ENCODE results near the gene PSG4.
"Not testable (repeated sequence)": the region's sequence is repeated elsewhere in the genome, so short reads cannot be mapped to it uniquely, and the experiment has no call there.

The PSG4 gene

GRCh38 chr19:43224855-43225253, 19.4 kb upstream of the PSG4 start:
- H3K9ac ChIP-seq (ENCODE audit: low read length): no peak overlapping the region
- no peak overlapping the region for H3K23ac ChIP-seq (ENCODE audit: low read length in 2 of 2)
- H2BK15ac ChIP-seq (ENCODE audit: low read depth, poor library complexity, severe bottlenecking): no peak overlapping the region
- H2AK5ac ChIP-seq (ENCODE audit: low read length, severe bottlenecking): no peak overlapping the region
- no peak overlapping the region for H3K27ac ChIP-seq (ENCODE audit: low read length, poor library complexity, severe bottlenecking)
- H2BK120ac ChIP-seq (ENCODE audit: low read depth, low read length): no peak overlapping the region
- H3K4me3 ChIP-seq (ENCODE audit: insufficient read depth in 1 of 2, low read depth in 1 of 2, low read length in 2 of 2): no peak overlapping the region
- no peak overlapping the region for H4K91ac ChIP-seq (ENCODE audit: low read length)
- DNase-seq: no peak
- H3K4ac ChIP-seq (ENCODE audit: low read depth in 1 of 2, low read length in 2 of 2): no peak overlapping the region
- H3K14ac ChIP-seq (ENCODE audit: low read length in 2 of 2): no peak overlapping the region
- H3K18ac ChIP-seq (ENCODE audit: low read depth in 1 of 2, low read length in 2 of 2): no peak overlapping the region
- H2BK5ac ChIP-seq (ENCODE audit: low read depth, low read length, poor library complexity, severe bottlenecking): no peak overlapping the region
- no peak overlapping the region for H2BK12ac ChIP-seq (ENCODE audit: low read length in 2 of 2)
- no peaks in the 10 kb centered on the region for H3K27me3 ChIP-seq (ENCODE audit: control insufficient read depth in 1 of 2, insufficient read depth in 1 of 2, low read length in 2 of 2)
- no peaks in the 10 kb centered on the region for H3K36me3 ChIP-seq (ENCODE audit: control insufficient read depth in 1 of 2, insufficient read depth in 2 of 2, low read depth in 1 of 2, low read length in 2 of 2)
- no peaks in the 10 kb centered on the region for H3K4me1 ChIP-seq (ENCODE audit: control insufficient read depth, insufficient read depth, low read depth, low read length)
- H3K79me1 ChIP-seq (replicated peaks; ENCODE audit: low read length, poor library complexity, severe bottlenecking): no peaks in the 10 kb centered on the region
- H4K8ac ChIP-seq (ENCODE audit: low read length): no peak overlapping the region
- WGBS: 86% methylated on average over 2 of the region's 2 CpGs
- no peak overlapping the region for H2AFZ ChIP-seq (ENCODE audit: low read depth, low read length)
- H3K4me2 ChIP-seq (ENCODE audit: low read length, poor library complexity, severe bottlenecking): no peak overlapping the region
- H3K9me3 ChIP-seq (ENCODE audit: control insufficient read depth, low read length): peaks cover 10% of the 10 kb centered on the region

- not testable (repeated sequence) for H4K91ac ChIP-seq (ENCODE audit: low read length); H3K9me3 ChIP-seq (ENCODE audit: control insufficient read depth, low read length); H2AK5ac ChIP-seq (ENCODE audit: low read length, severe bottlenecking); H2BK120ac ChIP-seq (ENCODE audit: low read depth, low read length); H4K8ac ChIP-seq (ENCODE audit: low read length); H3K4me1 ChIP-seq (ENCODE audit: control insufficient read depth, insufficient read depth, low read depth, low read length); DNase-seq; H3K27ac ChIP-seq (ENCODE audit: low read length, poor library complexity, severe bottlenecking); H2BK5ac ChIP-seq (ENCODE audit: low read depth, low read length, poor library complexity, severe bottlenecking); H3K23ac ChIP-seq (ENCODE audit: low read length in 2 of 2); H3K14ac ChIP-seq (ENCODE audit: low read length in 2 of 2); H3K4me3 ChIP-seq (ENCODE audit: insufficient read depth in 1 of 2, low read depth in 1 of 2, low read length in 2 of 2); H3K27me3 ChIP-seq (ENCODE audit: control insufficient read depth in 1 of 2, insufficient read depth in 1 of 2, low read length in 2 of 2); H3K79me1 ChIP-seq (replicated peaks; ENCODE audit: low read length, poor library complexity, severe bottlenecking); H2BK15ac ChIP-seq (ENCODE audit: low read depth, poor library complexity, severe bottlenecking); H3K18ac ChIP-seq (ENCODE audit: low read depth in 1 of 2, low read length in 2 of 2); H3K36me3 ChIP-seq (ENCODE audit: control insufficient read depth in 1 of 2, insufficient read depth in 2 of 2, low read depth in 1 of 2, low read length in 2 of 2); H2BK12ac ChIP-seq (ENCODE audit: low read length in 2 of 2); H3K4me2 ChIP-seq (ENCODE audit: low read length, poor library complexity, severe bottlenecking); H2AFZ ChIP-seq (ENCODE audit: low read depth, low read length); H3K4ac ChIP-seq (ENCODE audit: low read depth in 1 of 2, low read length in 2 of 2); H3K9ac ChIP-seq (ENCODE audit: low read length)
- 55% methylated on average over 5 of the region's 5 CpGs for WGBS
Observed at GRCh38 chr19:43224201-43224854, 18.9 kb upstream of the PSG4 start.

DNA sequence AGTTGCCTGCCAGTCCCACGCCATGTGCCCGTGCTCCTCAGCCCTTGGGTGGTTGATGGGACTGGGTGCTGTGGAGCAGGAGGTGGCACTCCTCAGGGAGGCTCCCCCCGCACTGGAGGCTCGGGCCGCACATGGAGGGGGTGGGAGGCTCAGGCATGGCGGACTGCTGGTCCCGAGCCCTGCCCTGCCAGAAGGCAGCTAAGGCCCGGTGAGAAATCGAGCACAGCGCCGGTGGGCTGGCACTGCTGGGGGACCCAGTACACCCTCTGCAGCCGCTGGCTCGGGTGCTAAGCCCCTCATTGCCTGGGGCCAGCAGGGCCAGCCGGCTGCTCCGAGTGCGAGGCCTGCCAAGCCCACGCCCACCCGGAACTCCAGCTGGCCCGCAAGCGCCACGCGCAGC, 16.5 kb upstream of the PSG4 start:
- H4K91ac ChIP-seq (ENCODE audit: low read length): not testable (repeated sequence)

GRCh38 chr19:43219136-43219535, 13.7 kb upstream of the PSG4 start:
- not testable (repeated sequence) for H3K9me3 ChIP-seq (ENCODE audit: control insufficient read depth, low read length); H3K36me3 ChIP-seq (ENCODE audit: control insufficient read depth in 1 of 2, insufficient read depth in 2 of 2, low read depth in 1 of 2, low read length in 2 of 2); H3K79me1 ChIP-seq (replicated peaks; ENCODE audit: low read length, poor library complexity, severe bottlenecking); H3K4me2 ChIP-seq (ENCODE audit: low read length, poor library complexity, severe bottlenecking); H2AFZ ChIP-seq (ENCODE audit: low read depth, low read length); H3K18ac ChIP-seq (ENCODE audit: low read depth in 1 of 2, low read length in 2 of 2); H2BK12ac ChIP-seq (ENCODE audit: low read length in 2 of 2); H3K4me1 ChIP-seq (ENCODE audit: control insufficient read depth, insufficient read depth, low read depth, low read length); H3K4ac ChIP-seq (ENCODE audit: low read depth in 1 of 2, low read length in 2 of 2); H3K4me3 ChIP-seq (ENCODE audit: insufficient read depth in 1 of 2, low read depth in 1 of 2, low read length in 2 of 2); H3K23ac ChIP-seq (ENCODE audit: low read length in 2 of 2); H2BK15ac ChIP-seq (ENCODE audit: low read depth, poor library complexity, severe bottlenecking); H4K91ac ChIP-seq (ENCODE audit: low read length); H3K27ac ChIP-seq (ENCODE audit: low read length, poor library complexity, severe bottlenecking); H2BK5ac ChIP-seq (ENCODE audit: low read depth, low read length, poor library complexity, severe bottlenecking); H3K9ac ChIP-seq (ENCODE audit: low read length); H2BK120ac ChIP-seq (ENCODE audit: low read depth, low read length); DNase-seq; H3K27me3 ChIP-seq (ENCODE audit: control insufficient read depth in 1 of 2, insufficient read depth in 1 of 2, low read length in 2 of 2); H3K14ac ChIP-seq (ENCODE audit: low read length in 2 of 2); H2AK5ac ChIP-seq (ENCODE audit: low read length, severe bottlenecking); H4K8ac ChIP-seq (ENCODE audit: low read length)
- 68% methylated on average over 4 of the region's 4 CpGs for WGBS

More for the DNA sequence above, 16.5 kb upstream of the PSG4 start:
- not testable (repeated sequence) for H2BK15ac ChIP-seq (ENCODE audit: low read depth, poor library complexity, severe bottlenecking); H3K4ac ChIP-seq (ENCODE audit: low read depth in 1 of 2, low read length in 2 of 2); DNase-seq; H3K9ac ChIP-seq (ENCODE audit: low read length); H3K4me3 ChIP-seq (ENCODE audit: insufficient read depth in 1 of 2, low read depth in 1 of 2, low read length in 2 of 2); H3K27ac ChIP-seq (ENCODE audit: low read length, poor library complexity, severe bottlenecking); H3K4me2 ChIP-seq (ENCODE audit: low read length, poor library complexity, severe bottlenecking); H3K23ac ChIP-seq (ENCODE audit: low read length in 2 of 2); H3K36me3 ChIP-seq (ENCODE audit: control insufficient read depth in 1 of 2, insufficient read depth in 2 of 2, low read depth in 1 of 2, low read length in 2 of 2); H2BK120ac ChIP-seq (ENCODE audit: low read depth, low read length); H2AFZ ChIP-seq (ENCODE audit: low read depth, low read length); H3K27me3 ChIP-seq (ENCODE audit: control insufficient read depth in 1 of 2, insufficient read depth in 1 of 2, low read length in 2 of 2); H3K9me3 ChIP-seq (ENCODE audit: control insufficient read depth, low read length); H2BK5ac ChIP-seq (ENCODE audit: low read depth, low read length, poor library complexity, severe bottlenecking); H3K18ac ChIP-seq (ENCODE audit: low read depth in 1 of 2, low read length in 2 of 2); H3K4me1 ChIP-seq (ENCODE audit: control insufficient read depth, insufficient read depth, low read depth, low read length); H2BK12ac ChIP-seq (ENCODE audit: low read length in 2 of 2); H3K79me1 ChIP-seq (replicated peaks; ENCODE audit: low read length, poor library complexity, severe bottlenecking); H3K14ac ChIP-seq (ENCODE audit: low read length in 2 of 2); H4K8ac ChIP-seq (ENCODE audit: low read length); H2AK5ac ChIP-seq (ENCODE audit: low read length, severe bottlenecking)
- WGBS: 74% methylated on average over 7 of the region's 22 CpGs

All from mesenchymal stem cell (in vitro differentiated cells and primary cell).